ENCODE data around the gene SLC25A45. TPM values are rescaled to one million over a fixed set of nuclear protein-coding genes. Genes with fewer than 3 reads are reported as not detected.

Gene SLC25A45
- total and polyA plus RNA-seq, 8 donors = 8.4 to 17.0 (median 11.8) TPM

GRCh38 chr11:65378928-65379638 is 3.4 kb downstream of the SLC25A45 start:
- no peak for DNase-seq
- TF ChIP-seq CTCF (IDR thresholded peaks at IDR 0.05) = no peak
- no peaks in the 10 kb centered on the region for H3K27me3 ChIP-seq
- H3K4me3 ChIP-seq = no peak overlapping the region
- intact Hi-C loops (cut with DNase I) = no loop called here
- H3K4me1 ChIP-seq = peaks cover 24 to 48% of the 10 kb centered on the region in 2 donors
- no peak for ATAC-seq
- H3K9me3 ChIP-seq = no peaks in the 10 kb centered on the region
- H3K36me3 ChIP-seq = no peaks in the 10 kb centered on the region
- no peak overlapping the region for H3K27ac ChIP-seq

- H3K27me3 ChIP-seq = no peaks in the 10 kb centered on the region
- H3K36me3 ChIP-seq = no peaks in the 10 kb centered on the region
- H3K4me3 ChIP-seq = no peak overlapping the region
- intact Hi-C loops (cut with DNase I) = no loop called here
- TF ChIP-seq CTCF (IDR thresholded peaks at IDR 0.05) = no peak
- DNase-seq (no peak), ATAC-seq (no peak)
- peaks cover 19 to 40% of the 10 kb centered on the region in 2 donors for H3K4me1 ChIP-seq
- H3K27ac ChIP-seq = no peak overlapping the region
- H3K9me3 ChIP-seq = no peaks in the 10 kb centered on the region
These were observed 4.1 kb downstream of the SLC25A45 start for GRCh38 chr11:65378208-65378927.

GRCh38 chr11:65377777-65378176 is 4.7 kb downstream of the SLC25A45 start:
- peaks cover 13 to 34% of the 10 kb centered on the region in 2 donors for H3K4me1 ChIP-seq
- intact Hi-C loops (cut with DNase I) = no loop called here
- no peak overlapping the region for H3K4me3 ChIP-seq
- DNase-seq = no peak
- H3K9me3 ChIP-seq = no peaks in the 10 kb centered on the region
- no peak for ATAC-seq
- no peaks in the 10 kb centered on the region for H3K36me3 ChIP-seq
- no peak for TF ChIP-seq CTCF (IDR thresholded peaks at IDR 0.05)
- no peaks in the 10 kb centered on the region for H3K27me3 ChIP-seq
- no peak overlapping the region for H3K27ac ChIP-seq

- Histone ChIP-seq H3K36me3 (no peaks in the 10 kb centered on the region), H3K27ac (no peak overlapping the region), H3K4me1 (peaks cover 7 to 29% of the 10 kb centered on the region in 2 donors), H3K4me3 (no peak overlapping the region), H3K9me3 (no peaks in the 10 kb centered on the region), H3K27me3 (no peaks in the 10 kb centered on the region)
- no peak for TF ChIP-seq CTCF (IDR thresholded peaks at IDR 0.05)
- intact Hi-C loops (cut with DNase I) = no loop called here
- DNase-seq = no peak
- ATAC-seq = no peak
These were observed 5.4 kb downstream of the SLC25A45 start for GRCh38 chr11:65377036-65377435.

GRCh38 chr11:65376138-65376713 is 6.2 kb downstream of the SLC25A45 start:
- no peak for ATAC-seq
- no peak overlapping the region for H3K4me3 ChIP-seq
- no peaks in the 10 kb centered on the region for H3K36me3 ChIP-seq
- H3K9me3 ChIP-seq = no peaks in the 10 kb centered on the region
- peaks cover 0 to 24% of the 10 kb centered on the region in 2 donors for H3K4me1 ChIP-seq
- TF ChIP-seq CTCF (IDR thresholded peaks at IDR 0.05) = no peak
- H3K27me3 ChIP-seq = no peaks in the 10 kb centered on the region
- H3K27ac ChIP-seq = no peak overlapping the region
- no peak for DNase-seq
- intact Hi-C loops (cut with DNase I) = no loop called here

Measured in left lung (tissue), 10 donors.